ENCODE measurements around the gene DICER1.

The DICER1 gene

GRCh38 chr14:95199298-95199983, 42.1 kb upstream of the DICER1 start:
- no peak overlapping the region for H3K27ac ChIP-seq (ENCODE audit: insufficient read depth in 1 of 2, low read depth in 1 of 2, low read length in 2 of 2, poor library complexity in 1 of 2, severe bottlenecking in 2 of 2)
- H3K4me3 ChIP-seq (ENCODE audit: control insufficient read depth in 1 of 7, extremely low read depth in 1 of 7, insufficient read depth in 4 of 7, low read depth in 2 of 7, low read length in 6 of 7): no peak overlapping the region
- H3K9me3 ChIP-seq (ENCODE audit: control extremely low read depth in 1 of 5, control insufficient read depth in 4 of 5, insufficient read depth in 2 of 5, low read depth in 1 of 5, low read length in 4 of 5): peaks cover 0 to 6% (median 0%) of the 10 kb centered on the region in 5 experiments
- 74% methylated on average over 5 of the region's 8 CpGs for WGBS (ENCODE audit: insufficient coverage)
- H3K36me3 ChIP-seq (ENCODE audit: control insufficient read depth in 4 of 4, insufficient read depth in 4 of 4, low read length in 3 of 4): peaks cover 0 to 5% (median 0%) of the 10 kb centered on the region in 4 experiments
- peaks cover 0 to 4% (median 1%) of the 10 kb centered on the region in 4 experiments for H3K4me1 ChIP-seq (ENCODE audit: control extremely low read depth in 1 of 4, control insufficient read depth in 4 of 4, insufficient read depth in 4 of 4, low read length in 3 of 4)
- CTCF ChIA-PET: interaction anchor here (1.5 kb wide), 1 partner anchor 49 kb away, joined by 3 read pairs; no protein-coding TSS in a partner anchor
- POLR2A ChIA-PET: no interaction called here
- no peaks in the 10 kb centered on the region for H3K27me3 ChIP-seq (replicated peaks in 2 of 5; ENCODE audit: control insufficient read depth in 4 of 5, insufficient read depth in 5 of 5, low read length in 4 of 5)
- DNase-seq: no peak

GRCh38 chr14:95198320-95198719, 41.0 kb upstream of the DICER1 start:
- CTCF ChIA-PET: interaction anchor here (1.5 kb wide), 1 partner anchor 48 kb away, joined by 3 read pairs; no protein-coding TSS in a partner anchor
- peaks cover 0 to 4% (median 1%) of the 10 kb centered on the region in 4 experiments for H3K4me1 ChIP-seq (ENCODE audit: control extremely low read depth in 1 of 4, control insufficient read depth in 4 of 4, insufficient read depth in 4 of 4, low read length in 3 of 4)

GRCh38 chr14:95197551-95197950, 40.2 kb upstream of the DICER1 start:
- H3K36me3 ChIP-seq (ENCODE audit: control insufficient read depth in 4 of 4, insufficient read depth in 4 of 4, low read length in 3 of 4): no peaks in the 10 kb centered on the region
- DNase-seq: no peak
- no peak overlapping the region for H3K4me3 ChIP-seq (ENCODE audit: control insufficient read depth in 1 of 7, extremely low read depth in 1 of 7, insufficient read depth in 4 of 7, low read depth in 2 of 7, low read length in 6 of 7)
- CTCF ChIA-PET: no interaction called here
- 98% methylated on average over 8 of the region's 8 CpGs for WGBS (ENCODE audit: insufficient coverage)
- H3K27me3 ChIP-seq (replicated peaks in 2 of 5; ENCODE audit: control insufficient read depth in 4 of 5, insufficient read depth in 5 of 5, low read length in 4 of 5): no peaks in the 10 kb centered on the region
- H3K4me1 ChIP-seq (ENCODE audit: control extremely low read depth in 1 of 4, control insufficient read depth in 4 of 4, insufficient read depth in 4 of 4, low read length in 3 of 4): peaks cover 0 to 4% (median 1%) of the 10 kb centered on the region in 4 experiments
- POLR2A ChIA-PET: no interaction called here
- no peak overlapping the region for H3K27ac ChIP-seq (ENCODE audit: insufficient read depth in 1 of 2, low read depth in 1 of 2, low read length in 2 of 2, poor library complexity in 1 of 2, severe bottlenecking in 2 of 2)
- no peaks in the 10 kb centered on the region for H3K9me3 ChIP-seq (ENCODE audit: control extremely low read depth in 1 of 5, control insufficient read depth in 4 of 5, insufficient read depth in 2 of 5, low read depth in 1 of 5, low read length in 4 of 5)

More at GRCh38 chr14:95198320-95198719, 41.0 kb upstream of the DICER1 start:
- Histone ChIP-seq H3K9me3 (ENCODE audit: control extremely low read depth in 1 of 5, control insufficient read depth in 4 of 5, insufficient read depth in 2 of 5, low read depth in 1 of 5, low read length in 4 of 5) (no peaks in the 10 kb centered on the region), H3K27ac (ENCODE audit: insufficient read depth in 1 of 2, low read depth in 1 of 2, low read length in 2 of 2, poor library complexity in 1 of 2, severe bottlenecking in 2 of 2) (no peak overlapping the region), H3K36me3 (ENCODE audit: control insufficient read depth in 4 of 4, insufficient read depth in 4 of 4, low read length in 3 of 4) (no peaks in the 10 kb centered on the region), H3K27me3 (replicated peaks in 2 of 5; ENCODE audit: control insufficient read depth in 4 of 5, insufficient read depth in 5 of 5, low read length in 4 of 5) (no peaks in the 10 kb centered on the region), H3K4me3 (ENCODE audit: control insufficient read depth in 1 of 7, extremely low read depth in 1 of 7, insufficient read depth in 4 of 7, low read depth in 2 of 7, low read length in 6 of 7) (no peak overlapping the region)
- DNase-seq: no peak
- 98% methylated on average over 9 of the region's 9 CpGs for WGBS (ENCODE audit: insufficient coverage)
- POLR2A ChIA-PET: no interaction called here

GRCh38 chr14:95196826-95197545, 39.7 kb upstream of the DICER1 start:
- POLR2A ChIA-PET: no interaction called here
- CTCF ChIA-PET: interaction anchor here (1.0 to 1.4 kb wide), 5 partner anchors 13 to 80 kb away, joined by 3 read pairs; no protein-coding TSS in a partner anchor
- no peak overlapping the region for H3K27ac ChIP-seq (ENCODE audit: insufficient read depth in 1 of 2, low read depth in 1 of 2, low read length in 2 of 2, poor library complexity in 1 of 2, severe bottlenecking in 2 of 2)
- no CpG with 5 or more reads among the region's 2 CpGs for WGBS (ENCODE audit: insufficient coverage)
- no peak overlapping the region for H3K4me3 ChIP-seq (ENCODE audit: control insufficient read depth in 1 of 7, extremely low read depth in 1 of 7, insufficient read depth in 4 of 7, low read depth in 2 of 7, low read length in 6 of 7)
- H3K27me3 ChIP-seq (replicated peaks in 2 of 5; ENCODE audit: control insufficient read depth in 4 of 5, insufficient read depth in 5 of 5, low read length in 4 of 5): no peaks in the 10 kb centered on the region
- H3K4me1 ChIP-seq (ENCODE audit: control extremely low read depth in 1 of 4, control insufficient read depth in 4 of 4, insufficient read depth in 4 of 4, low read length in 3 of 4): peaks cover 0 to 4% (median 1%) of the 10 kb centered on the region in 4 experiments
- no peak for DNase-seq
- no peaks in the 10 kb centered on the region for H3K36me3 ChIP-seq (ENCODE audit: control insufficient read depth in 4 of 4, insufficient read depth in 4 of 4, low read length in 3 of 4)
- H3K9me3 ChIP-seq (ENCODE audit: control extremely low read depth in 1 of 5, control insufficient read depth in 4 of 5, insufficient read depth in 2 of 5, low read depth in 1 of 5, low read length in 4 of 5): no peaks in the 10 kb centered on the region

GRCh38 chr14:95196268-95196667, 38.9 kb upstream of the DICER1 start:
- Histone ChIP-seq H3K36me3 (ENCODE audit: control insufficient read depth in 4 of 4, insufficient read depth in 4 of 4, low read length in 3 of 4) (no peaks in the 10 kb centered on the region), H3K4me1 (ENCODE audit: control extremely low read depth in 1 of 4, control insufficient read depth in 4 of 4, insufficient read depth in 4 of 4, low read length in 3 of 4) (peaks cover 0 to 10% (median 8%) of the 10 kb centered on the region in 4 experiments), H3K9me3 (ENCODE audit: control extremely low read depth in 1 of 5, control insufficient read depth in 4 of 5, insufficient read depth in 2 of 5, low read depth in 1 of 5, low read length in 4 of 5) (no peaks in the 10 kb centered on the region), H3K27ac (ENCODE audit: insufficient read depth in 1 of 2, low read depth in 1 of 2, low read length in 2 of 2, poor library complexity in 1 of 2, severe bottlenecking in 2 of 2) (no peak overlapping the region), H3K4me3 (ENCODE audit: control insufficient read depth in 1 of 7, extremely low read depth in 1 of 7, insufficient read depth in 4 of 7, low read depth in 2 of 7, low read length in 6 of 7) (no peak overlapping the region), H3K27me3 (replicated peaks in 2 of 5; ENCODE audit: control insufficient read depth in 4 of 5, insufficient read depth in 5 of 5, low read length in 4 of 5) (no peaks in the 10 kb centered on the region)
- ChIA-PET POLR2A (no interaction called here), CTCF (interaction anchor here (0.6 to 2.7 kb wide), 15 partner anchors 11 to 103 kb away, joined by 3 to 26 read pairs (median 3); no protein-coding TSS in a partner anchor)
- DNase-seq: peak; percentile 60 to 71 (median 69)
- 0% methylated on average over 2 of the region's 5 CpGs for WGBS (ENCODE audit: insufficient coverage)

GRCh38 chr14:95195031-95195430, 37.7 kb upstream of the DICER1 start:
- CTCF ChIA-PET: interaction anchor here (1.3 to 2.7 kb wide), 3 partner anchors 9 to 83 kb away, joined by 8 to 26 read pairs (median 10); no protein-coding TSS in a partner anchor

GRCh38 chr14:95193081-95193480, 35.8 kb upstream of the DICER1 start:
- CTCF ChIA-PET: interaction anchor here (1.0 to 1.1 kb wide), 2 partner anchors 35 to 62 kb away, joined by 3 read pairs; partner anchors contain the start of gene DICER1
- H3K9me3 ChIP-seq (ENCODE audit: control extremely low read depth in 1 of 5, control insufficient read depth in 4 of 5, insufficient read depth in 2 of 5, low read depth in 1 of 5, low read length in 4 of 5): peaks cover 0 to 6% (median 0%) of the 10 kb centered on the region in 5 experiments
- H3K27ac ChIP-seq (ENCODE audit: insufficient read depth in 1 of 2, low read depth in 1 of 2, low read length in 2 of 2, poor library complexity in 1 of 2, severe bottlenecking in 2 of 2): no peak overlapping the region
- H3K27me3 ChIP-seq (replicated peaks in 2 of 5; ENCODE audit: control insufficient read depth in 4 of 5, insufficient read depth in 5 of 5, low read length in 4 of 5): no peaks in the 10 kb centered on the region
- POLR2A ChIA-PET: no interaction called here
- no peak overlapping the region for H3K4me3 ChIP-seq (ENCODE audit: control insufficient read depth in 1 of 7, extremely low read depth in 1 of 7, insufficient read depth in 4 of 7, low read depth in 2 of 7, low read length in 6 of 7)
- 78% methylated on average over 3 of the region's 6 CpGs for WGBS (ENCODE audit: insufficient coverage)
- H3K36me3 ChIP-seq (ENCODE audit: control insufficient read depth in 4 of 4, insufficient read depth in 4 of 4, low read length in 3 of 4): no peaks in the 10 kb centered on the region
- peaks cover 0 to 23% (median 21%) of the 10 kb centered on the region in 4 experiments for H3K4me1 ChIP-seq (ENCODE audit: control extremely low read depth in 1 of 4, control insufficient read depth in 4 of 4, insufficient read depth in 4 of 4, low read length in 3 of 4)
- DNase-seq: no peak

More at GRCh38 chr14:95195031-95195430, 37.7 kb upstream of the DICER1 start:
- H3K27ac ChIP-seq (ENCODE audit: insufficient read depth in 1 of 2, low read depth in 1 of 2, low read length in 2 of 2, poor library complexity in 1 of 2, severe bottlenecking in 2 of 2): no peak overlapping the region
- H3K9me3 ChIP-seq (ENCODE audit: control extremely low read depth in 1 of 5, control insufficient read depth in 4 of 5, insufficient read depth in 2 of 5, low read depth in 1 of 5, low read length in 4 of 5): no peaks in the 10 kb centered on the region
- no peak for DNase-seq
- H3K4me3 ChIP-seq (ENCODE audit: control insufficient read depth in 1 of 7, extremely low read depth in 1 of 7, insufficient read depth in 4 of 7, low read depth in 2 of 7, low read length in 6 of 7): no peak overlapping the region
- WGBS (ENCODE audit: insufficient coverage): 97% methylated on average over 6 of the region's 6 CpGs
- no peaks in the 10 kb centered on the region for H3K27me3 ChIP-seq (replicated peaks in 2 of 5; ENCODE audit: control insufficient read depth in 4 of 5, insufficient read depth in 5 of 5, low read length in 4 of 5)
- POLR2A ChIA-PET: no interaction called here
- H3K4me1 ChIP-seq (ENCODE audit: control extremely low read depth in 1 of 4, control insufficient read depth in 4 of 4, insufficient read depth in 4 of 4, low read length in 3 of 4): peaks cover 0 to 23% (median 20%) of the 10 kb centered on the region in 4 experiments
- H3K36me3 ChIP-seq (ENCODE audit: control insufficient read depth in 4 of 4, insufficient read depth in 4 of 4, low read length in 3 of 4): no peaks in the 10 kb centered on the region
